ENCODE data around the gene SYNGR1. TPM values are rescaled to one million over a fixed set of nuclear protein-coding genes. Genes with fewer than 3 reads are reported as not detected.

Gene SYNGR1
- total and polyA plus RNA-seq, 2 of the 8 experiments (the other 6 are each of a cell fraction or from before 2014, with no cell fraction given) = 32.5 to 84.7 TPM

GRCh38 chr22:39409516-39410029 lies 59.8 kb downstream of the SYNGR1 start (continued):
- TF ChIP-seq CHD7 (IDR thresholded peaks at IDR 0.05; ENCODE audit: insufficient replicate concordance, low read length) = no peak
- TF ChIP-seq TBP (IDR thresholded peaks at IDR 0.05; ENCODE audit: low read depth, low read length) = no peak
- no peak for TF ChIP-seq CTBP2 (IDR thresholded peaks at IDR 0.05; ENCODE audit: borderline replicate concordance, insufficient read depth, insufficient read length, low read length)
- no peak for TF ChIP-seq CBX5 (IDR thresholded peaks at IDR 0.05; ENCODE audit: low read depth, low read length)
- no peak for TF ChIP-seq USF2 (IDR thresholded peaks at IDR 0.05; ENCODE audit: low read length)
- no peak for TF ChIP-seq POLR2AphosphoS5 (IDR thresholded peaks at IDR 0.05; ENCODE audit: low read depth, low read length)
- TF ChIP-seq JUND (IDR thresholded peaks at IDR 0.05; ENCODE audit: low read length) = no peak
- TF ChIP-seq EP300 (IDR thresholded peaks at IDR 0.05; ENCODE audit: borderline replicate concordance in 1 of 2, low read depth in 2 of 2, low read length in 2 of 2) = no peak
- no peak for TF ChIP-seq KDM4A (IDR thresholded peaks at IDR 0.05; ENCODE audit: low read depth, low read length, severe bottlenecking)
- TF ChIP-seq YY1 (IDR thresholded peaks at IDR 0.05; ENCODE audit: low read depth, low read length) = no peak
